GM19025 (cell line): ENCODE results near the gene NRCAM.

Experiments
- ATAC-seq: cut with Tn5 transposase; IDR thresholded peaks from one replicate; pipeline ENCODE4 v1.9.1; 2021; ENCODE audit warnings: mild to moderate bottlenecking, low read depth, moderate library complexity; ENCODE audit not compliant: unreplicated experiment

Gene NRCAM

DNA sequence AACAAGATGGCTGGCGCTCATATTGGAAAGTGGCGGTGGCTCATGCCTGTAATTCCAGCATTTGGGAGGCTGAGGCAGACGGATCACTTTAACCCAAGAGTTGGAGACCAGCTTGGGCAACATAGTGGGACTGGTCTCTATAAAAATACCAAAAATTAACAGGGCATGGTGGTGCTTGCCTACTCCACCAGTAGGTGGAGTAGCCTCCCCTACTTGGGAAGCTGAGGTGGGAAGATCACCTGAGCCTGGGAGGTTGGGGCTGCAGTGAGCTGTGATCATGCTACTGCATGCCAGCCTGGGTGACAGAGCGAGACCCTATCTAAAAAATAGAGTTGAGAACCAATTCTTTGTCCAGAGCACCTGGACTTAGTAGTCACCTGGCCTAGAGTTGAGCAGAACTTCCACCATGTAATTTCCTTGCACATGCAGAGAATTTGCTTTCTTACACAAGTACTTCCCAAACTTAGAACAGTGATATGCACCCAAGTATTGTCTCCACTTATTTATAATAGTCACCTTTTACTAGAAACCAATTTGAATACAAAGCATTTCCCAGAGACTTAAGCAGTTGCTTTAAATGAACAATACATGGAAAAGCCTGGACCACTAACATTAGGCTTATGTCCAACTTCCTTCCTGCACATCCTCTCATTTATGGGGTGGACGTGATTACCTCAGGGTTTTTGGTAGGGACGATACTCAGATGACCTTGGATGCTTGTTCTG, 342.0 kb downstream of the NRCAM start:
- ATAC-seq = peak; percentile 69

GRCh38 chr7:108112683-108113082, 343.6 kb downstream of the NRCAM start:
- ATAC-seq = no peak

- ATAC-seq = no peak
These were observed 346.9 kb downstream of the NRCAM start for GRCh38 chr7:108109221-108109908.

DNA sequence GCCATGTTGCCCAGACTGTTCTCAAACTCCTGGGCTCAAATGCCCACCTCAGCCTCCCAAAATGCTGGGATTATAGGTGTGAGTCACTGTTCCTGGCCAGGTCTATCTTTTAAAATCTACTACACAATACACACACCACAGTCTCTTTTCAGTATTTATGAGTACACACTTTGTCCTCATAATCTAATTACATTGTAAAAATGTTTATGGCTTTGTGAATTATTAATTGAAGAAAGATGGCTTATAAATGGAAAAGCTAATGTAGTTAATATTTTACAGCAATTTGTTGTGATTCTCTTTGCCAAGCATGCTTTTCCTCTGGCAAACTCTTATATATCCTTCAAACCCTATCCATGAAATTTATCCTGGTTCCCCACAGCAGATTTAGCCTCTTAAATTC, 348.1 kb downstream of the NRCAM start:
- ATAC-seq = no peak

- ATAC-seq = no peak
These were observed 351.9 kb downstream of the NRCAM start for GRCh38 chr7:108104324-108104723.

DNA sequence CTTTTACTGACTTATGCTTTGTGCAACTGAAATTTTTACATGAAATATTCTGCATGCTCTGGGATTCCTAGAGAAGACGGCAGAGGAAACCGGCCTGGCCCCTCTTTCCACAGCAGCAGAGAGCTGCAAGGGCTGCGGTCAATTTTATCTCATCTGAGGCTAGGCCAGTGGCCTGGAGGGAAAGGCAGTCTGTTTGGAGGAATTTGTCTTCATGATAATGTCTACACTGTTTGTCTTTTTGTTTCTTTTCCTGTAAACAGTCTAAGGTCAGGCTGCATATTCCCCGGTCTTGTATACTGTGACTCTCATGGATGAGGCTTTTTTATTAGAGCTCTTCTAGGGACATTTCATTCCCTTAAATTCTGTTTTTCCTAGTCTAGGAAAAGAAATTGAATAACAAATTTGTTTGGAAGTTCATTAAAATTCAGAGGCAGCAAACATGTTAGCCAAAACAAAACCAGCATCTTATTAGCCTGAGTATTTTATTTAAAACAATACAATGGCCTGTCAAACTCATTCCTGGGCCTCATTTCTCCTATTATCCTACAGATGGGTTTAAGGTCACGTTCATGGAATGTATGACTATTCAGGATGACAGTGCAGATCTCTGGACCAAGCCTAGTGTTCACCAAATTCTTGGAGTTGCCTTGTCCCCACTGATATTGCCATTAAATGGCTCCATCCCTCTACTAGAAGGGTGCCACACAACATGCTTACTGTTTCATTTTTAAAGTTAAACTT, 352.5 kb downstream of the NRCAM start:
- no peak for ATAC-seq

DNA sequence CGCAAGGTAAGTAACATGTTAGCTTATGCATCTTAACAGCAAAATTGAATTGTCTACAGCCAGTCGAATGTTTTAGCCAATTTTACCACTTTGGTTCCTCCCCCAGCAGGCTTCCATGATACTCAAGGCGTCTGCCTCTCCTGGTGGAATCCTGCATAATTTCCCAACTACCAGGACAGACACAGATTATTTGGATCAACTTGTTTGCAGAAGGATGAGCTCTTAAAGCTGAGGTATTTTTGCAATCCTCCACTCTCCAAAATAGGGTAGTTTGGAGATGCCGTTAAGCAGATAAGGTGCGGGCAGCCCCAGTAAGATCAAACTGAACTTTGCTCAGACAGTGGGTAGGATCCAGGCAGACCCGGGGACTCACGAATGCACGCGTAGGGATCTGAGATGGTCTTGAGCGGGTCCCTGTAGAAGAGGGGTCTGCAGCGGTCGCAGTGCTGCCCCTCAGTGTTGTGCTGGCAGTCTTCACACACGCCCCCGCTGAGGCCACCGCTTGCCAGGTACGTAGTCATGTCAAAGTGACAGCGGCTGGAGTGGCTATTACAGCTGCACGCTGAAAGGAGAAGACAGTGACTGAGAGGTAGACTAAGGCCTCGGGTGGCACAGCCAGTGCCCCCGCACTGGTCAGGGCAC, 353.4 kb downstream of the NRCAM start:
- no peak for ATAC-seq

DNA sequence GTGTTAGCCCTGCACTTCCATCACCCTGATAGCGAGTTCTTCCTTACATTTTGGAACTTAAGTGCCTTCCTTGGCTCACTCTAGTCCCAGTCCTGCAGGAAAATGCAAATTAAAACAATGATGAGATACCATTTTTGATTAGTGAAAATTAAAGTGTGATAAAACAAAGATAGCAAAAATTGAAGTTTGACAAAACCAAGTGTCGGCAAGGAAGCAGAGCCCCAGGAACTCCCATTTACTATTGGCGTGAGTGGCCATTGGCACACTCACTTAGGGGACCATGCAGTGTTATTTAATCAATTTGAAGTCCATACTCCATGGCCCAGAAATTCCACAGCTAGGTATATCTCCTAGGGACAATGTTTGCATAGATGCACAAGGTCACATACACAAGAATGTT, 354.5 kb downstream of the NRCAM start:
- ATAC-seq = no peak

DNA sequence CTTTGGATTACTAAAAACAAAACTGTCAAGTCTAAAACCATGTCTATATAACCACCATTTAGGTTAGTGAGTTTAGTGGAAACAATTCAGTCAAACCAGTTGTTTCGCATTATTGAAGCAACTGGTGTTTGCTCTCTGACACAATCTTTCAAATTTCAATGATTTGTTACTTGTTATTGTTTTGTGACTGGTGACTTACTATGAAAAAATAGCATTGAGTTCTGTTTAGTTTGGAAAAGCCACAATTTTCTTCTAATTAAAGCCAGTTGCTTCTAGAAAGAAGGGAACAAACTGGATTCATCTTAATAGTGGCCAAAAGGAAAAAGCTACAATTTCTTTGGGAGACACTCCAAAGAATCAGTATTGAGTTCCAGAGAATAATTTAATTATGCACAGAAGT, 356.5 kb downstream of the NRCAM start:
- no peak for ATAC-seq

DNA sequence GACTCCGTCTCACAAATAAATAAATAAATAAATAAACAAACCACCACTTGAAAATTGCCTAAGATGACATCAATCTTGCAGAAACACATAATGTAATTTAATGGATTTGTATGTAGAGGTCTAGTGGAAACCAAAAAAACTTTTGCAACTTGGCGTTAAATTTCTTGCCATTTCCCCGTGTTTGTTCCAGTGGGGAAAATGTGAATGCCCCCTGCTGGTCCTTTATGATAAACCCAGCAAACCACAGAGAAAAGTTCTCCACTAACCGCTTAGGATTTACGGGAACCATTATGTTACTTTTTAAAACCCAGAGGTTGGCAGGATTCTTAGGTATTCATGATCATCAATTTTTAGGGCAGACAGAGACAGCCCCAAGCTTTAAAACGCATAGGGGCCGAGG, 358.5 kb downstream of the NRCAM start:
- ATAC-seq = no peak
